ENCODE measurements around the gene NAP1L2.

DNA sequence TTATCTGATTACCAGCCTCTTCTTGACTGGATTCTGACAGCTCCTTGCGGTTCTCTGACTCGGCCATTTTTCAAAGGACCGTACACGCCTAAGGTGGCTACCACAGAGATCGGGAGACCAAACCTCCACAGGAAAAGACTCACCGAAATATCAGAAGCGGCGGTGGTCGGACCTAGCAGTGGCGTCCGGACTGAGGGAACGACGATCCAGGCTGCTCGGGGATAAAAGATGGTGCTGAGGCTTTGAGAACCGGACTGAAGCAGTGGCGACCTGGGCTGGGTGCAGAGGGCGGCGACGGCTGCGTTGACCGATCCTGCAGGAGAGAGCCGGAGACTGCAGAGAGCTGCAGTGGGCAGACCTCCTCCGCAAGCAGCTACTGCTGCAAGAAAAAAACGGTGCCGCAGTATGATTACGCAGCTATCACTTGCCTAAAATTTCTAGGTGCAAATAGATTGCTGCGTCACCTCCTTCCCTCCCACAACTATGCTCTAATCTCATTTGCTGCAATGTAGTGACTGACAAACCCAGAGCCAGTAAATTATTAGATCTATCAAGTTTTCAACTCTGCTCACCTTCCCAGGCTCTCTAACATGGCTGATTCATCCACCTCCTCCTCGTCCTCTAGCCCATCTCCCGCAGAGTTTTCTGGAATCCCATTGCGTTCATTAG is at the start of gene NAP1L2:
- TF ChIP-seq, protein P1, sequence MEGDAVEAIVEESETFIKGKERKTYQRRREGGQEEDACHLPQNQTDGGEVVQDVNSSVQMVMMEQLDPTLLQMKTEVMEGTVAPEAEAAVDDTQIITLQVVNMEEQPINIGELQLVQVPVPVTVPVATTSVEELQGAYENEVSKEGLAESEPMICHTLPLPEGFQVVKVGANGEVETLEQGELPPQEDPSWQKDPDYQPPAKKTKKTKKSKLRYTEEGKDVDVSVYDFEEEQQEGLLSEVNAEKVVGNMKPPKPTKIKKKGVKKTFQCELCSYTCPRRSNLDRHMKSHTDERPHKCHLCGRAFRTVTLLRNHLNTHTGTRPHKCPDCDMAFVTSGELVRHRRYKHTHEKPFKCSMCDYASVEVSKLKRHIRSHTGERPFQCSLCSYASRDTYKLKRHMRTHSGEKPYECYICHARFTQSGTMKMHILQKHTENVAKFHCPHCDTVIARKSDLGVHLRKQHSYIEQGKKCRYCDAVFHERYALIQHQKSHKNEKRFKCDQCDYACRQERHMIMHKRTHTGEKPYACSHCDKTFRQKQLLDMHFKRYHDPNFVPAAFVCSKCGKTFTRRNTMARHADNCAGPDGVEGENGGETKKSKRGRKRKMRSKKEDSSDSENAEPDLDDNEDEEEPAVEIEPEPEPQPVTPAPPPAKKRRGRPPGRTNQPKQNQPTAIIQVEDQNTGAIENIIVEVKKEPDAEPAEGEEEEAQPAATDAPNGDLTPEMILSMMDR (IDR thresholded peaks at IDR 0.05), result no peak
- peak in 1 of 2 donors; percentile 81 for TF ChIP-seq POLR2A (IDR thresholded peaks at IDR 0.05)
